ENCODE measurements around the gene PDZRN3. TPM values are rescaled to one million over a fixed set of nuclear protein-coding genes. Genes with fewer than 3 reads are reported as not detected.

Gene PDZRN3
- total and polyA plus RNA-seq, 7 donors, result 2.5 to 39.3 (median 16.0) TPM

DNA sequence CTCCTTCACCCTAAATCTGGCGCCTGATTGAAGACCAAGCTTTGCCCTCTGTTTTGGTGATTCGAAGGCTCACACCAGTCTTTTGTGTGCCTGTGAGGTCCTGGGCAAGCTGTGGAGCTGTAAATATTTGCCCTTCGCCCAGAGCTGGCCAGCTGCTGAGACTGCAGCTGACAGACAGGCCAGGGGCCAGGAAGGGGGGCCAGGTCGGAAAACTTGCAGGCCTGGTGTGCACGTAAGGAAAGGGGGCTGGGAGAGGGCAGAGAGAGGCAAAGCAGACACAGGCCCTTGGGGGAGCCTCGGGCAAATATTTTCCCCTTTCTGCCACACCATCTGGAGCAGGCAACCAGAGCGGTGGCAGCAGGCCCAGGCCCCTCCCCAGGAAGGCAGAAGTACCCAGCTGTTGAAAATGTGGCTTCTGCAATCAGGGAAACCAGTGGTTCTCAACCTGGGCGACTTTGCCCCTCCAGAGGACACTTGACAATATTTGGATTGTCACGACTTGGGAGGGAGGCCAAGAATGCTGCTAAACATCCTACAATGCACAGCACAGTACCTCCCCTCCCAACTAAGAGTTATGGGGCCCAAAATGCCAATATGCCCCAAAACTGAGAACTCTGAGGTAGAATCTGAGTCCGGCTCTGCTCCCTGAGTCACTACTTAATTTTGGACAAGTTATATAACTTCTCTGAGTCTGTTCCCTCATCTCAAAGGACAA, 2.5 kb downstream of the PDZRN3 start:
- H3K27me3 ChIP-seq (ENCODE audit: insufficient read depth in 3 of 3, low read length in 2 of 3), result no peaks in the 10 kb centered on the region
- intact Hi-C loops (cut with DNase I), result loop anchor here (5.0 kb wide), 4 partner anchors 40 to 115 kb away; no protein-coding TSS in a partner anchor
- TF ChIP-seq, protein P1, sequence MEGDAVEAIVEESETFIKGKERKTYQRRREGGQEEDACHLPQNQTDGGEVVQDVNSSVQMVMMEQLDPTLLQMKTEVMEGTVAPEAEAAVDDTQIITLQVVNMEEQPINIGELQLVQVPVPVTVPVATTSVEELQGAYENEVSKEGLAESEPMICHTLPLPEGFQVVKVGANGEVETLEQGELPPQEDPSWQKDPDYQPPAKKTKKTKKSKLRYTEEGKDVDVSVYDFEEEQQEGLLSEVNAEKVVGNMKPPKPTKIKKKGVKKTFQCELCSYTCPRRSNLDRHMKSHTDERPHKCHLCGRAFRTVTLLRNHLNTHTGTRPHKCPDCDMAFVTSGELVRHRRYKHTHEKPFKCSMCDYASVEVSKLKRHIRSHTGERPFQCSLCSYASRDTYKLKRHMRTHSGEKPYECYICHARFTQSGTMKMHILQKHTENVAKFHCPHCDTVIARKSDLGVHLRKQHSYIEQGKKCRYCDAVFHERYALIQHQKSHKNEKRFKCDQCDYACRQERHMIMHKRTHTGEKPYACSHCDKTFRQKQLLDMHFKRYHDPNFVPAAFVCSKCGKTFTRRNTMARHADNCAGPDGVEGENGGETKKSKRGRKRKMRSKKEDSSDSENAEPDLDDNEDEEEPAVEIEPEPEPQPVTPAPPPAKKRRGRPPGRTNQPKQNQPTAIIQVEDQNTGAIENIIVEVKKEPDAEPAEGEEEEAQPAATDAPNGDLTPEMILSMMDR (IDR thresholded peaks at IDR 0.05), result no peak
- H3K4me1 ChIP-seq, result peaks cover 54% of the 10 kb centered on the region
- DNase-seq (peak; percentile 44 to 78), ATAC-seq (peak; percentile 56 to 65 (median 60))
- peak overlapping the region; percentile 91 for H3K27ac ChIP-seq
- WGBS, 3 donors, result 12 to 22% (median 15%) methylated on average over 10 of the region's 10 CpGs
- H3K36me3 ChIP-seq (ENCODE audit: insufficient read depth in 1 of 2, low read depth in 1 of 2), result no peaks in the 10 kb centered on the region
- H3K9me3 ChIP-seq, result no peaks in the 10 kb centered on the region
- H3K4me3 ChIP-seq, result peak overlapping the region; percentile 81

GRCh38 chr3:73621388-73621787, 3.4 kb downstream of the PDZRN3 start:
- peaks cover 57% of the 10 kb centered on the region for H3K4me1 ChIP-seq
- 5 to 14% (median 14%) methylated on average over 4 of the region's 4 CpGs for WGBS, 3 donors
- TF ChIP-seq, protein P1 (IDR thresholded peaks at IDR 0.05), result no peak
- no peaks in the 10 kb centered on the region for H3K27me3 ChIP-seq (ENCODE audit: insufficient read depth in 3 of 3, low read length in 2 of 3)
- H3K36me3 ChIP-seq (ENCODE audit: insufficient read depth in 1 of 2, low read depth in 1 of 2), result no peaks in the 10 kb centered on the region
- ATAC-seq (peak in 3 of 4 donors; percentile 61 to 65 (median 62)), DNase-seq (peak in 1 of 2 donors; percentile 65)
- H3K4me3 ChIP-seq, result peak overlapping the region; percentile 81
- peak overlapping the region; percentile 91 for H3K27ac ChIP-seq
- no peaks in the 10 kb centered on the region for H3K9me3 ChIP-seq
- intact Hi-C loops (cut with DNase I), result loop anchor here (5.0 kb wide), 4 partner anchors 39 to 114 kb away; no protein-coding TSS in a partner anchor

- no peaks in the 10 kb centered on the region for H3K27me3 ChIP-seq (ENCODE audit: insufficient read depth in 3 of 3, low read length in 2 of 3)
- peaks cover 64% of the 10 kb centered on the region for H3K4me1 ChIP-seq
- TF ChIP-seq, protein P1 (IDR thresholded peaks at IDR 0.05), result no peak
- DNase-seq (no peak), ATAC-seq (peak in 3 of 4 donors; percentile 24 to 53 (median 28))
- H3K4me3 ChIP-seq, result no peak overlapping the region
- 17 to 31% (median 23%) methylated on average over 2 of the region's 2 CpGs for WGBS, 3 donors
- peak overlapping the region; percentile 91 for H3K27ac ChIP-seq
- H3K36me3 ChIP-seq (ENCODE audit: insufficient read depth in 1 of 2, low read depth in 1 of 2), result no peaks in the 10 kb centered on the region
- intact Hi-C loops (cut with DNase I), result no loop called here
- no peaks in the 10 kb centered on the region for H3K9me3 ChIP-seq
Observed at GRCh38 chr3:73618461-73618860, 6.3 kb downstream of the PDZRN3 start.

DNA sequence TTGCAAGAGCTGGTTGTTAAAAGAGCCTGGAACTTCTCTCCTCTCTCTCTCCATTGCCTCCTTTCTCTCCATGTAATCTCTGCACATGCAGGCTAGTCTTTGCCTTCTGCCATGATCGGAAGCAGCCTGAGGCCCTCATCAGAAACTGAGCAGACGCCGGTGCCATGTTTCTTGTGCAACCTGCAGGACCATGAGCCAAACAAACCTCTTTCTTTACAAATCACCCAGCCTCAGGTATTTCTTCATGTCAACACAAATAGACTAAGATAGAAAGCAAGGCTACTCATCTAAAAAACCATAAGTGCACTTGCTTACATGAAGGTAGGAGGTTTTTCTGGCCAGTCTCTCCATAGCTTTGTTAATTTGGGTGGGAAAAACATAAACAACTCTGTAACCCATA, 8.7 kb downstream of the PDZRN3 start:
- Histone ChIP-seq H3K4me3 (no peak overlapping the region), H3K4me1 (peaks cover 66% of the 10 kb centered on the region), H3K27me3 (ENCODE audit: insufficient read depth in 3 of 3, low read length in 2 of 3) (no peaks in the 10 kb centered on the region), H3K36me3 (ENCODE audit: insufficient read depth in 1 of 2, low read depth in 1 of 2) (no peaks in the 10 kb centered on the region), H3K27ac (peak overlapping the region; percentile 91), H3K9me3 (no peaks in the 10 kb centered on the region)
- 49 to 68% (median 54%) methylated on average over 3 of the region's 3 CpGs for WGBS, 3 donors
- intact Hi-C loops (cut with DNase I), result no loop called here
- TF ChIP-seq, protein P1 (IDR thresholded peaks at IDR 0.05), result no peak
- DNase-seq (no peak), ATAC-seq (peak; percentile 7 to 56 (median 44))

Data from psoas muscle (tissue), 8 donors.